GM23338 (cell line): ENCODE data around the gene MACROD1. TPM values are rescaled to one million over a fixed set of nuclear protein-coding genes. Genes with fewer than 3 reads are reported as not detected.

Source experiments
- EZH2 ChIP-seq: fragments of 200-600 bp; sonication (generic); IDR thresholded peaks from one replicate; pipeline ENCODE4 v1.8.0; 2017; ENCODE audit warnings: antibody characterized with exemption, mild to moderate bottlenecking, low read depth; ENCODE audit not compliant: unreplicated experiment
- NANOG ChIP-seq: IDR thresholded peaks from 2 replicates; pipeline ENCODE4 v1.6.1; 2016; ENCODE audit warnings: antibody characterized with exemption, borderline replicate concordance
- POLR2AphosphoS5 ChIP-seq: IDR thresholded peaks from 2 replicates; pipeline ENCODE4 v1.6.1; 2016; ENCODE audit warnings: antibody characterized with exemption, low read depth
- STAT1 ChIP-seq: IDR thresholded peaks from one replicate; pipeline ENCODE4 v1.6.1; 2016; ENCODE audit warnings: antibody characterized with exemption; ENCODE audit not compliant: unreplicated experiment
- ZNF331 ChIP-seq: fragments of 250-450 bp; sonication (Bioruptor Pico); IDR thresholded peaks from 2 replicates; pipeline ENCODE4 v1.5.0; 2020; ENCODE audit warnings: low read depth, mild to moderate bottlenecking, moderate library complexity
- polyA plus RNA-seq: library from polyadenylated mRNA; unstranded; fragments of >200 nt; fragmentation: Nextera tagmentation; extraction: Ambion mirVana; gene quantifications from 2 replicates; pipeline ENCODE4 v1.2.1, GENCODE V29; 2016
- total RNA-seq: library from RNA; depleted of rRNA; stranded (reverse); fragments of >200 nt; shearing (Covaris generic); gene quantifications from 2 replicates; pipeline ENCODE4 v1.2.3, GENCODE V29; 2014
- TF ChIP-seq, protein P1 (sequence below): fragments of 250-450 bp; sonication (Bioruptor Pico); IDR thresholded peaks from 2 replicates; pipeline ENCODE4 v1.5.0; 2020; ENCODE audit warnings: mild to moderate bottlenecking, moderate library complexity
- TF ChIP-seq, protein P2 (sequence below): IDR thresholded peaks from 2 replicates; pipeline ENCODE4 v1.6.1; 2016; ENCODE audit warnings: antibody characterized with exemption
- TF ChIP-seq, protein P3 (sequence below), 2 experiments: fragments of 200-600 bp in 1 of 2; sonication (generic) in 1 of 2; conservative IDR thresholded peaks; 2 replicates each; pipeline versions ENCODE4 v1.5.1 to v1.6.1; 2016 to 2017; ENCODE audit warnings: antibody characterized with exemption in 2 of 2, low read depth in 2 of 2, mild to moderate bottlenecking in 2 of 2, moderate library complexity in 1 of 2
- TF ChIP-seq, protein P4 (sequence below): IDR thresholded peaks from one replicate; pipeline ENCODE4 v1.6.1; 2018; ENCODE audit warnings: antibody characterized with exemption; ENCODE audit not compliant: unreplicated experiment

Gene MACROD1
- total and polyA plus RNA-seq, 2 experiments from 2014 or later = 33.0 to 51.6 TPM

DNA sequence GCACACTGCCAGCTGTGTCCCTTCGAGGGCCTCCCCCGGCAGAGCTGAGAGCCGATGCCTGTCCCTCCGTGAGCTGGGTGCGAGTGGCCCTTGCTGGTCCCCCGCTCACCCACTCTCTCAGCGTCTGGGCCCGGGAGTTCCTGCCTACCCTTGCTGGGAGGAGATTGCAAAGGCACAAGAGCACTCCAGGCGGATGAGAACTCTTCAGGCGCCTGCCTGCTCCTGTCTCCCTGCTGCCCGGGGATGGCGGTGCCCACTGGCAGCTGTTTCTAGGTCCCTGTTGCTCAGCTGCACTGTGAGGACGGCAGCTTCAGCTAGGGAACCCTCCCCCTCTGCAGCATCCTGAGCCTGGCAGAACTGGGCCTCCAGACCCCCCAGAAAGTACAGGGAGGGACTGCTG, 69.1 kb downstream of the MACROD1 start (continued):
- TF ChIP-seq, protein P1, sequence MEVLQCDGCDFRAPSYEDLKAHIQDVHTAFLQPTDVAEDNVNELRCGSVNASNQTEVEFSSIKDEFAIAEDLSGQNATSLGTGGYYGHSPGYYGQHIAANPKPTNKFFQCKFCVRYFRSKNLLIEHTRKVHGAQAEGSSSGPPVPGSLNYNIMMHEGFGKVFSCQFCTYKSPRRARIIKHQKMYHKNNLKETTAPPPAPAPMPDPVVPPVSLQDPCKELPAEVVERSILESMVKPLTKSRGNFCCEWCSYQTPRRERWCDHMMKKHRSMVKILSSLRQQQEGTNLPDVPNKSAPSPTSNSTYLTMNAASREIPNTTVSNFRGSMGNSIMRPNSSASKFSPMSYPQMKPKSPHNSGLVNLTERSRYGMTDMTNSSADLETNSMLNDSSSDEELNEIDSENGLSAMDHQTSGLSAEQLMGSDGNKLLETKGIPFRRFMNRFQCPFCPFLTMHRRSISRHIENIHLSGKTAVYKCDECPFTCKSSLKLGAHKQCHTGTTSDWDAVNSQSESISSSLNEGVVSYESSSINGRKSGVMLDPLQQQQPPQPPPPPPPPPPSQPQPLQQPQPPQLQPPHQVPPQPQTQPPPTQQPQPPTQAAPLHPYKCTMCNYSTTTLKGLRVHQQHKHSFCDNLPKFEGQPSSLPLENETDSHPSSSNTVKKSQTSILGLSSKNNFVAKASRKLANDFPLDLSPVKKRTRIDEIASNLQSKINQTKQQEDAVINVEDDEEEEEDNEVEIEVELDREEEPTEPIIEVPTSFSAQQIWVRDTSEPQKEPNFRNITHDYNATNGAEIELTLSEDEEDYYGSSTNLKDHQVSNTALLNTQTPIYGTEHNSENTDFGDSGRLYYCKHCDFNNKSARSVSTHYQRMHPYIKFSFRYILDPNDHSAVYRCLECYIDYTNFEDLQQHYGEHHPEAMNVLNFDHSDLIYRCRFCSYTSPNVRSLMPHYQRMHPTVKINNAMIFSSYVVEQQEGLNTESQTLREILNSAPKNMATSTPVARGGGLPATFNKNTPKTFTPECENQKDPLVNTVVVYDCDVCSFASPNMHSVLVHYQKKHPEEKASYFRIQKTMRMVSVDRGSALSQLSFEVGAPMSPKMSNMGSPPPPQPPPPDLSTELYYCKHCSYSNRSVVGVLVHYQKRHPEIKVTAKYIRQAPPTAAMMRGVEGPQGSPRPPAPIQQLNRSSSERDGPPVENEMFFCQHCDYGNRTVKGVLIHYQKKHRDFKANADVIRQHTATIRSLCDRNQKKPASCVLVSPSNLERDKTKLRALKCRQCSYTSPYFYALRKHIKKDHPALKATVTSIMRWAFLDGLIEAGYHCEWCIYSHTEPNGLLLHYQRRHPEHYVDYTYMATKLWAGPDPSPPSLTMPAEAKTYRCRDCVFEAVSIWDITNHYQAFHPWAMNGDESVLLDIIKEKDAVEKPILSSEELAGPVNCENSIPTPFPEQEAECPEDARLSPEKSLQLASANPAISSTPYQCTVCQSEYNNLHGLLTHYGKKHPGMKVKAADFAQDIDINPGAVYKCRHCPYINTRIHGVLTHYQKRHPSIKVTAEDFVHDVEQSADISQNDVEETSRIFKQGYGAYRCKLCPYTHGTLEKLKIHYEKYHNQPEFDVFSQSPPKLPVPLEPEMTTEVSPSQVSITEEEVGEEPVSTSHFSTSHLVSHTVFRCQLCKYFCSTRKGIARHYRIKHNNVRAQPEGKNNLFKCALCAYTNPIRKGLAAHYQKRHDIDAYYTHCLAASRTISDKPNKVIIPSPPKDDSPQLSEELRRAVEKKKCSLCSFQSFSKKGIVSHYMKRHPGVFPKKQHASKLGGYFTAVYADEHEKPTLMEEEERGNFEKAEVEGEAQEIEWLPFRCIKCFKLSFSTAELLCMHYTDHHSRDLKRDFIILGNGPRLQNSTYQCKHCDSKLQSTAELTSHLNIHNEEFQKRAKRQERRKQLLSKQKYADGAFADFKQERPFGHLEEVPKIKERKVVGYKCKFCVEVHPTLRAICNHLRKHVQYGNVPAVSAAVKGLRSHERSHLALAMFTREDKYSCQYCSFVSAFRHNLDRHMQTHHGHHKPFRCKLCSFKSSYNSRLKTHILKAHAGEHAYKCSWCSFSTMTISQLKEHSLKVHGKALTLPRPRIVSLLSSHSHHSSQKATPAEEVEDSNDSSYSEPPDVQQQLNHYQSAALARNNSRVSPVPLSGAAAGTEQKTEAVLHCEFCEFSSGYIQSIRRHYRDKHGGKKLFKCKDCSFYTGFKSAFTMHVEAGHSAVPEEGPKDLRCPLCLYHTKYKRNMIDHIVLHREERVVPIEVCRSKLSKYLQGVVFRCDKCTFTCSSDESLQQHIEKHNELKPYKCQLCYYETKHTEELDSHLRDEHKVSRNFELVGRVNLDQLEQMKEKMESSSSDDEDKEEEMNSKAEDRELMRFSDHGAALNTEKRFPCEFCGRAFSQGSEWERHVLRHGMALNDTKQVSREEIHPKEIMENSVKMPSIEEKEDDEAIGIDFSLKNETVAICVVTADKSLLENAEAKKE (CRISPR knock-in tag) = no peak
- TF ChIP-seq EZH2 = no peak
- no peak for TF ChIP-seq STAT1
- TF ChIP-seq, protein P2, sequence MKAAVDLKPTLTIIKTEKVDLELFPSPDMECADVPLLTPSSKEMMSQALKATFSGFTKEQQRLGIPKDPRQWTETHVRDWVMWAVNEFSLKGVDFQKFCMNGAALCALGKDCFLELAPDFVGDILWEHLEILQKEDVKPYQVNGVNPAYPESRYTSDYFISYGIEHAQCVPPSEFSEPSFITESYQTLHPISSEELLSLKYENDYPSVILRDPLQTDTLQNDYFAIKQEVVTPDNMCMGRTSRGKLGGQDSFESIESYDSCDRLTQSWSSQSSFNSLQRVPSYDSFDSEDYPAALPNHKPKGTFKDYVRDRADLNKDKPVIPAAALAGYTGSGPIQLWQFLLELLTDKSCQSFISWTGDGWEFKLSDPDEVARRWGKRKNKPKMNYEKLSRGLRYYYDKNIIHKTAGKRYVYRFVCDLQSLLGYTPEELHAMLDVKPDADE = no peak
- TF ChIP-seq, protein P3, sequence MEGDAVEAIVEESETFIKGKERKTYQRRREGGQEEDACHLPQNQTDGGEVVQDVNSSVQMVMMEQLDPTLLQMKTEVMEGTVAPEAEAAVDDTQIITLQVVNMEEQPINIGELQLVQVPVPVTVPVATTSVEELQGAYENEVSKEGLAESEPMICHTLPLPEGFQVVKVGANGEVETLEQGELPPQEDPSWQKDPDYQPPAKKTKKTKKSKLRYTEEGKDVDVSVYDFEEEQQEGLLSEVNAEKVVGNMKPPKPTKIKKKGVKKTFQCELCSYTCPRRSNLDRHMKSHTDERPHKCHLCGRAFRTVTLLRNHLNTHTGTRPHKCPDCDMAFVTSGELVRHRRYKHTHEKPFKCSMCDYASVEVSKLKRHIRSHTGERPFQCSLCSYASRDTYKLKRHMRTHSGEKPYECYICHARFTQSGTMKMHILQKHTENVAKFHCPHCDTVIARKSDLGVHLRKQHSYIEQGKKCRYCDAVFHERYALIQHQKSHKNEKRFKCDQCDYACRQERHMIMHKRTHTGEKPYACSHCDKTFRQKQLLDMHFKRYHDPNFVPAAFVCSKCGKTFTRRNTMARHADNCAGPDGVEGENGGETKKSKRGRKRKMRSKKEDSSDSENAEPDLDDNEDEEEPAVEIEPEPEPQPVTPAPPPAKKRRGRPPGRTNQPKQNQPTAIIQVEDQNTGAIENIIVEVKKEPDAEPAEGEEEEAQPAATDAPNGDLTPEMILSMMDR (conservative IDR thresholded peaks at IDR 0.05; ENCODE audit: low read depth in 2 of 2) = no peak
- no peak for TF ChIP-seq POLR2AphosphoS5
- TF ChIP-seq ZNF331 (CRISPR knock-in tag) = no peak
- no peak for TF ChIP-seq NANOG
- TF ChIP-seq, protein P4, sequence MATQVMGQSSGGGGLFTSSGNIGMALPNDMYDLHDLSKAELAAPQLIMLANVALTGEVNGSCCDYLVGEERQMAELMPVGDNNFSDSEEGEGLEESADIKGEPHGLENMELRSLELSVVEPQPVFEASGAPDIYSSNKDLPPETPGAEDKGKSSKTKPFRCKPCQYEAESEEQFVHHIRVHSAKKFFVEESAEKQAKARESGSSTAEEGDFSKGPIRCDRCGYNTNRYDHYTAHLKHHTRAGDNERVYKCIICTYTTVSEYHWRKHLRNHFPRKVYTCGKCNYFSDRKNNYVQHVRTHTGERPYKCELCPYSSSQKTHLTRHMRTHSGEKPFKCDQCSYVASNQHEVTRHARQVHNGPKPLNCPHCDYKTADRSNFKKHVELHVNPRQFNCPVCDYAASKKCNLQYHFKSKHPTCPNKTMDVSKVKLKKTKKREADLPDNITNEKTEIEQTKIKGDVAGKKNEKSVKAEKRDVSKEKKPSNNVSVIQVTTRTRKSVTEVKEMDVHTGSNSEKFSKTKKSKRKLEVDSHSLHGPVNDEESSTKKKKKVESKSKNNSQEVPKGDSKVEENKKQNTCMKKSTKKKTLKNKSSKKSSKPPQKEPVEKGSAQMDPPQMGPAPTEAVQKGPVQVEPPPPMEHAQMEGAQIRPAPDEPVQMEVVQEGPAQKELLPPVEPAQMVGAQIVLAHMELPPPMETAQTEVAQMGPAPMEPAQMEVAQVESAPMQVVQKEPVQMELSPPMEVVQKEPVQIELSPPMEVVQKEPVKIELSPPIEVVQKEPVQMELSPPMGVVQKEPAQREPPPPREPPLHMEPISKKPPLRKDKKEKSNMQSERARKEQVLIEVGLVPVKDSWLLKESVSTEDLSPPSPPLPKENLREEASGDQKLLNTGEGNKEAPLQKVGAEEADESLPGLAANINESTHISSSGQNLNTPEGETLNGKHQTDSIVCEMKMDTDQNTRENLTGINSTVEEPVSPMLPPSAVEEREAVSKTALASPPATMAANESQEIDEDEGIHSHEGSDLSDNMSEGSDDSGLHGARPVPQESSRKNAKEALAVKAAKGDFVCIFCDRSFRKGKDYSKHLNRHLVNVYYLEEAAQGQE = no peak
